Measurements from ENCODE around the gene SH3PXD2B.

DNA sequence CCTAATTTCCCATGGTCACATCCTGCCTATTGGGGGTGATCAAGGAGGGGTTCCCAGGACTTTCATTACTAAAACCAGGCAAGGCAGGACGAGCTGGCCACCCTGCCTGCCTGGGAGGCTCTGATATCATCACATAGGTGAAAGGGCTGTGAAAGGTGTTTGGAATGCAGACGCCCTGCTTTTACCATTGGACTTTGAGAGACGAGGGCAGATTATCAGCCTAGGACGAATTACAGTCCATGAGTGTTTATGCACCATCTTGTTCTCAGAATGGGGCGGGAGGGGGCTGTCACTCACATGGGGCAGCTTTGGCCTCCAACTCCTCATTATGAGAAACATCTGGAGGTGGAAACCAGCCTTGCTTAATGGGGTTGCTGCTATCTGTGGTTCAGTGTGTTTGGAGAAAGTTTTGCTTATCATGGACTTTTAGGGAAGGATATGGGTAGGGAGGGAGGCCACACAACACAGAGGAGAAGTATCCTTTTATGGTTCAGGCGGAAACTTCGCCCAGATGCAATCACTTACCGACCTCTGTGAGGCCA, 101.0 kb downstream of the SH3PXD2B start:
- no peak for TF ChIP-seq POLR2AphosphoS5 (IDR thresholded peaks at IDR 0.05; ENCODE audit: low read depth, low read length)
- TF ChIP-seq POLR2A (IDR thresholded peaks at IDR 0.05; ENCODE audit: low read depth, low read length) = no peak

All from GM12892 (cell line).